NCI-H2081 (cell line): ENCODE measurements around the gene LENG8.

Source experiments
- DNase-seq, 2 experiments: peaks; one replicate each; lab custom pipeline; 2025; lab: John Stamatoyannopoulos, UW

The LENG8 gene

DNA sequence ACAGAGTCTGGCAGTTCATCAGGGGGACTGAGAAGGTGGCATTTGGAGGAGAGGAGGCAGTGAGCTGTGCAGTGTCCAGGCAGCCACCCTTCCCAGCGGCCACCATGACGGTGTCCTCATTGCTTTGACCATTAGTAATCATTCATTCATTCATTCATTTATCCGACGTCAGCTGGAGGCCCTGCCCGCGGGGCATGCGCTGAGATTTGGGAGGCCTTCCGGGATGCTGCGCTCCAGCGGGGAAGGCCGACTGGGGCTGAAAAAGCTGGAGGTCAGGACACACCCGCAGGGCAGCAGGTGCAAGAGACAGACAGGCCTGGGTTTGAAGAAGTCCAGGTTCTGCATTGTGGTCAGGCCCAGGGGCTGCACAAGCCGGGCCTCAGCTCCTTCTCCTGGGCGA, 24.8 kb upstream of the LENG8 start:
- DNase-seq, result no peak

- no peak for DNase-seq
These were observed 24.2 kb upstream of the LENG8 start for GRCh38 chr19:54424660-54425381.

GRCh38 chr19:54425382-54425723, 23.6 kb upstream of the LENG8 start:
- no peak for DNase-seq

DNA sequence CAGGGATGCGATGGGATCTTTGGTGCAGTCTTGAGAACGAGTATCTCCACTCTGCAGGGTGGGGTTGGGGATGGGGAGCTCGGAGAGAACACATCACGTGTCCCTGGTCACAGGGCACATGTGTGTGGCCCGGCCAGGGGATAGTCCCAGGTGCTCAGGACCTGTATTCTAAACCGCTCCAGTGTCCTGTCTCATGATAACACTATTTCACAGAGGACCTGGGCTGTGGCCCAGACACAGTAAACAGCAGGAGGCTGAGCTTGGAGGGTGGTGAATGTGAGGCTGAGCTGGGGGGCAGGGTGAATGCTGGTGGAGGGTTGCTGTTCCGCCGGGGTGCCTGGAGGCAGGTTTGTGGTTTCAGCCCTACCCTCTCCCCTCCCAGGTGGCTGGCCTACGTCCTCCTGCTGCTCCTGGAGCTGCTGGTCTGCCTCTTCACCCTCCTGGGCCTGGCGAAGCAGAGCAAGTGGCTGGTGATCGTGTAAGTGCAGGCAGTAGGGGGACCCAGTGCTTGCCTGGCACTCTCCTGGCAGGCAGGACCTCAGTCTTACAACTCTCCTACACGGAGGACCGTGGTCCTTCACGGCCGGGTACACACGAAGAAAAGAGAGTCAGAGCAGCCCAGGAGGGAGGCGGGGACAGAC, 22.6 kb upstream of the LENG8 start:
- DNase-seq, result no peak

DNA sequence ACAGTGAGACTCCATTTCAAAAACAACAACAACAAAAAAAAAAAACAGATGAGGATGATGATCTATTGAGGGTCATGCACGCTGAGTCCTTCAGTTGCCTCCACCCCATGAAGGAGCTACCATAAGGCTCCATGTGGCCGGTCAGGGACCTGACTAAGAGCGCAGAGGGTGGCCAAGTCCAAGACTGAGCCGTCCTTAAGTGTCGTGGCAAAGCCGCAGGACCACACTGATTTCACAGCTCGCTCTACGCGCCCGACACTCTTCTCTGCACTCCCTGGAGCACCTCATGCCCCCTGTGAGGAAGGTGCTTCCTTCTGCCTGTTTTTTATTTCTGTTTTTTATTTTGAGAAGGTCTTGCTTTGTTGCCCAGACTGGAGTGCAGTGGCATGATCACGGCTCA, 21.4 kb upstream of the LENG8 start:
- no peak for DNase-seq

GRCh38 chr19:54428323-54429175, 20.4 kb upstream of the LENG8 start:
- no peak for DNase-seq

DNA sequence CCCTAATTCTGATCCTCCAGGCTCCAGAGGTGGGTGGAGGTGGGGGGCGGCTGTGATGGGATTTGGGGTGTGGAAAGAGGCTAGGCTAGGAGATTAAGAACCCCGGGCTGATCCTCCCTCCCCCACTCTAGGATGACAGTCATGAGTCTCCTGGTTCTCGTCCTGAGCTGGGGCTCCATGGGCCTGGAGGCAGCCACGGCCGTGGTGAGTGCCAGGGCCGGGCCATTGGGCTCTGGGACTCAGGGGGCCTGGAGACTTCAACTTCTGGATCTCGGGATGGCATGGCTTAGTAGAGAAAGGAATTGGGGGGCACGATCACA, 19.9 kb upstream of the LENG8 start:
- no peak for DNase-seq

DNA sequence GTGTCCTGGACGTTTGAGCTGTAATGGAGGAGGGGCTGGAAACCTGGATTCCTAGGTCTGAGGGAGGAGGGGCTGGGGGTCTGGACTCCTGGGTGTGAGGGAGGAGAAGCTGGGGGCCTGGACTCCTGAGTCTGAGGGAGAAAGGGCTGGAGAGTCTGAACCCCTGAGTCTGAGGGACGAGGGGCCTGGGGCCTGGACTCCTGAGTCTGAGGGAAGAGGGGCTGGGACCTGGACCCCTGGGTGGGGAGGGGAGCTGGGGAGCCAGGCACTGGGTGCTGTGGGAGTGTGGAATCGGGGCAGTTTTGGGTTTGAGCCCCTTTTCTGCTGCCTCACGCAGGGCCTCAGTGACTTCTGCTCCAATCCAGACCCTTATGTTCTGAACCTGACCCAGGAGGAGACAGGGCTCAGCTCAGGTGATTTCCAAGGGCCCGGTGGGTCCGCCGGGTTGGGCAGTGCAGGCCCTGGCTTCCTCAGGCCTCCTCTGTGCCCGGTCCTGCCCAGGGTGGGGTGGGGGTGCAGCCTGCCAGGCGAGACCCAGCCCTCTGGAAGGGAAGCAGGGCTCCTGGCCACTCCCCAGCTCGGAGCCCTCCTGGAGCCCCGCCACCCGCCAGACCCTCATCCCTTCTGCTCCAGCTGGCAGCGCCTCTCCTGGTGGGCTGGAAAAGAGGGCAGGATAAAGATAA, 19.3 kb upstream of the LENG8 start:
- no peak for DNase-seq

DNA sequence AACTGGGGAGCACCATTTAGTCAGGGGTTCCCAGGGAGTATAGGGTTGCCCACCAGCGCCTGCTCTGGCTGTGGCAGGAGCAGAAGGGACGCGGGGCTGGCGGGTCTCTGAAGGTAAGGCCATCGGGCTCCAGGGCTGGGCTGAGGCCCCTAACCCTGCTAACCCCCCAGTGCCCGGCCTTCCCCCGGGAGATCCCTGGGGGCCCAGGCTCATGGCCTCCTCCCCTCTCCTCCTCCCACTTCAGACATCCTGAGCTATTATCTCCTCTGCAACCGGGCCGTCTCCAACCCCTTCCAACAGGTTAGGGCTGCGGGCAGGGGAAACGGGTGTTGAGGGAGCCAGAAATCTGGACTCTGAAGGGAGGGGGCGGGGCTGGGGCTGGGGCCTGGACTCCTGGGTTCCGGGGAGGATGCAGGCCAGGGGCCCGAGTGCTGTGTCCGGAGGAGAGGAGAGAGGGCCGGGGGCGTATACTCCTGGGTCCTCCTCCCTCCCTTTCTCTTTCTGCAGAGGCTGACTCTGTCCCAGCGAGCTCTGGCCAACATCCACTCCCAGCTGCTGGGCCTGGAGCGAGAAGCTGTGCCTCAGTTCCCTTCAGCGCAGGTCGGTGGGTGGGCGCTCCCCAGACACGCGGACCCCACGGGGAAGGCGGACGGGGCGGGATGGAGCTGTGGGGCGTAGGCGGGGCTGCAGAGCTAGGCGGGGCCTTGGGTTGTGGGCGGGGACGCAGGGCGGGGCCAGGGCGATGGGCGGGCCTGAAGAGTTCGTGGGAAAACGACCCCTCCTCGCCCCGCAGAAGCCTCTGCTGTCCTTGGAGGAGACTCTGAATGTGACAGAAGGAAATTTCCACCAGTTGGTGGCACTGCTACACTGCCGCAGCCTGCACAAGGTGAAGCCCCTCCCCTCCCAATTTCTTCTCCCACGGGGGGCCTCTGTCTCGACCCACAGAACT, 18.4 kb upstream of the LENG8 start:
- DNase-seq, result peak in 1 of 2 experiments; percentile 20

GRCh38 chr19:54431255-54431838, 17.7 kb upstream of the LENG8 start:
- peak; percentile 43 to 70 for DNase-seq

DNA sequence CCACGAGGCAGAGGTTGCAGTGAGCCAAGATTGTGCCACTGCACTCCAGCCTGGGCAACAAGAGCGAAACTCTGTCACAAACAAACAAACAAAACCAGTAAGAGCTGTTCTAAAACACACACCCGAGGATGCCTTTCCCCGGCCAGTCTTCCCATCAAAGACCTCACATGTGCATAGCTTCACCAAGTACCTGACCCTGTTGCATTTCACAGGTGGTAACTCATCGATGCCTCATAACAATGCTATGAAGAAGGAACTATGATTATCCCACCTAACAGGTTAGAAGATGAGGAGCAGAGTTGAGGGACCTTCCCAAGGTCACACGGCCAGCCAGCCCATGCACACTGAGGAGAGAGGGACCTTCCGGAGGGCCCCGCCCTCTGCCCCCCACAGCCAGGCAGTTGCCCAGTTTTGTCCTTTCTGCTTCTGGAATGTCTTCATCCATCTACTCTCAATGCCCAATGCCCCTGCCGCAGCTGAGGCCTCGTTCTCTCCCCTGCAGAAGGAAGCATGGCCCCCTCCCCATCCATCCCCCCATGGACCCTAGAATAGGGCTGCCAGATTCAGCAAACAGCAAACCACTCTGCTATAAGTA, 16.8 kb upstream of the LENG8 start:
- no peak for DNase-seq

DNA sequence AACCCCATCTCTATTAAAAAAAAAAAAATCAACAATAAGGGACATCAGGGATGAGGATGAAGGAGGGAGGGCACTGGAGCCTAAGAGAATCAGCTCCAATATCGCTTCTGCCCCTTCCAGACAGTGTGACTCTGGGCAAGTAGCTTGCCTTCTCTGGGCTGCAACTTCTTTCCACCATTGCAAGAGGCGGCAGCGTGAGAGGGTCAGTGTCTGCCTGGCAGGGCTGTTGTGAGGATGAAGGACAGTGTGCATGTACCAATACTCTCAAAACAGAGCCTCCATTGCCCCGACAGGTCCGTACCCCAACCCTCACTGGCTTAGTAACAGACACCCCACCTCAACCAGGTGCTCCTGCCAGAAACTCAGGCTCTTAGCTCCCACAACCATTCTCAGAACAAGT, 15.3 kb upstream of the LENG8 start:
- no peak for DNase-seq

DNA sequence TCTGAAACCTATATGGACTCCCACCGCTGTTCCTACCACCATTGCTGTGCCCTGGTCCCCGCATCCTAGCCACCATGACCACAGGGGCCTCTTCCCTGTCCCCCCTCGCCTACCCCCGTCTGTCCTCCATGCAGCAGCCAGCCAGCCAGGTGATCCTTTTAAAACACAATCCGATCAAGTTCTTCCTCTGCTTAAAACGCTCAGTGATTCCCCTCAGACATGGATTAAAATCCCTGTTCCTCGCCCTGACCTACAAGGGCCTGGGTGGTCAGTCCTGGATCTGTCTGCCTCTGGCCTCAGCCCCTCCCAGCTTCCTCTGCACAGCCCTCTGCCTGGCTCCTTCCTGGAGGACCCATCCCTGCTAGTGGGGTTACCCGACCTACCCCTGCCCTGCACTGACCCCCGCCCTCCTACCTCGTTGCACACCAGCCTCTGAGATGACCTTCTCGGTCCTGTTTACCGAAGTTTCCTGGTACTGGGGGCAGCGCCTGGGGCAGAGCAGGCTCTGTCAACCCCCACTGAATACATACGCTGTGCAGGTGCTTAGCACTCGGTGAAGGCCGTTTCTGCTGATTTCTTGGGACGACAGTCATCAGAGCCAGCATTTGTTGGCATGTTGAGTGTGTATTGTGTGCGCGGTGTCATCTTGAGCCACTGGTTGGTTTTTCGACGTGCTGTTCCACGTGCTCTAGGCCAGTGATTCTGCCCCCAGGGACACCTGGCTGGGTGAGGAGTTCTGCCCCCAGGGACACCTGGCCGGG, 14.7 kb upstream of the LENG8 start:
- DNase-seq, result peak in 1 of 2 experiments; percentile 39

- peak in 1 of 2 experiments; percentile 37 for DNase-seq
These were observed 14.2 kb upstream of the LENG8 start for GRCh38 chr19:54434873-54435214.

DNA sequence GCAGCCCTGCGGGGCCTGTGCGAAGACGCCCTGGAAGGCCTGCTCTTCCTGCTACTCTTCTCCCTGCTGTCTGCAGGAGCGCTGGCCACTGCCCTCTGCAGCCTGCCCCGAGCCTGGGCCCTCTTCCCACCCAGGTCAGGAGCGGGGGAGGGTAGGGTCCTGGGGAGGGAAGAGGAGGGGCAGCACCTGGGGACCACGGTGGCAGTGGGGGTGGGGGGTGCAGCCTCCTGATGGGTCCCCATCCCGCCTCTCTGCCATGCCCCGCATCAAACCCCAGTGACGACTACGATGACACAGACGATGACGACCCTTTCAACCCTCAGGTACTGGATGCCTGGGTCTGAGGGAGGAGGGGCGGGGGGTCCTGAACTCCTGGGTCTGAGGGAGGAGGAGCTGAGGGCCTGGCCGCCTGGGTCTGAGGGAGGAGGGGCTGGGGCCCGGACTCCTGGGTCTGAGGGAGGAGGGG, 13.4 kb upstream of the LENG8 start:
- no peak for DNase-seq

GRCh38 chr19:54436031-54436523, 12.9 kb upstream of the LENG8 start:
- no peak for DNase-seq

GRCh38 chr19:54436628-54437252, 12.3 kb upstream of the LENG8 start:
- DNase-seq, result no peak

- peak in 1 of 2 experiments; percentile 4 for DNase-seq
These were observed 9.7 kb upstream of the LENG8 start for GRCh38 chr19:54439174-54439851.

DNA sequence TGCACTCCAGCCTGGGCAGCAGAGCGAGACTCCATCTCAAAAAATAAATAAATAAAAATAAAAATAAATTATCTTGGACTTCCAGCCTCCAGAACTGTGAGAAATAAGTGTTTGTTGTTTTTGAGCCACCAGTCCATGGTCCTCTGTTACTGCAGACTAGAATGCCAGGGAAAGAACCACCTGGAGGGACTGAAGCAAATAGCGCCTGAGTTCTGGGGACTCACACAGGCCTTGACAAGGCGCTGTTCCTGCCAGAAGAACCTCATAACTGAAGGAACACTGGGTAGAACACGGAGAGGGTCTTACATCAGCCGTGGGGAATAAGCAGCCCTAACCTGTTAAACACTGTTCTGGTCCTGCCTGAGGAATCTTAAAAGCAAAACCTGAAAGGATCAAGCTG, 8.4 kb upstream of the LENG8 start:
- DNase-seq, result no peak
